Measurements from ENCODE around the gene FAM3D.

FAM3D gene

DNA sequence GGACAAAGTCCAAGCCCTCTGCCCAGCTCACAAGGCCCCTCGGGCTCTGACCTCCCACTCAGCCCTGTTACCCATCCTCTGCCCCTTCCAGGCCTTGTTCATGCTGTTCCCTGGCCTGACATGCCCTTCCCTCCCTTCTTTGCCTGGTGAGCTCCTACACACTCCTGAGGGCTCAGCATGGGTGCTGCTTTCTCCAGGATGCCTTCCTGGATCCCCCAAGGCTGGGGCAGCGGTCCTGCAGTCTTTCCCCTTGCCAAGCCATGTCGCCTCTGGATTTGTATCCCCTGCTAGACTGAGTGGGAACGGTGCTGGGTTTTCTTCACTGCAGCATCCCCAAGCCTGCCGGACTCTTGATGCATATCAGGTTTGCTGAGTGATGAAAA lies 35.9 kb downstream of the FAM3D start:
- Mint-ChIP-seq H3K27me3 (peaks cover 5% of the 10 kb centered on the region), H3K27ac (no peak overlapping the region), H3K36me3 (no peaks in the 10 kb centered on the region), H3K9me3 (ENCODE audit: low read depth) (no peaks in the 10 kb centered on the region), H3K4me3 (no peak overlapping the region), H3K4me1 (ENCODE audit: low read depth) (no peaks in the 10 kb centered on the region)

DNA sequence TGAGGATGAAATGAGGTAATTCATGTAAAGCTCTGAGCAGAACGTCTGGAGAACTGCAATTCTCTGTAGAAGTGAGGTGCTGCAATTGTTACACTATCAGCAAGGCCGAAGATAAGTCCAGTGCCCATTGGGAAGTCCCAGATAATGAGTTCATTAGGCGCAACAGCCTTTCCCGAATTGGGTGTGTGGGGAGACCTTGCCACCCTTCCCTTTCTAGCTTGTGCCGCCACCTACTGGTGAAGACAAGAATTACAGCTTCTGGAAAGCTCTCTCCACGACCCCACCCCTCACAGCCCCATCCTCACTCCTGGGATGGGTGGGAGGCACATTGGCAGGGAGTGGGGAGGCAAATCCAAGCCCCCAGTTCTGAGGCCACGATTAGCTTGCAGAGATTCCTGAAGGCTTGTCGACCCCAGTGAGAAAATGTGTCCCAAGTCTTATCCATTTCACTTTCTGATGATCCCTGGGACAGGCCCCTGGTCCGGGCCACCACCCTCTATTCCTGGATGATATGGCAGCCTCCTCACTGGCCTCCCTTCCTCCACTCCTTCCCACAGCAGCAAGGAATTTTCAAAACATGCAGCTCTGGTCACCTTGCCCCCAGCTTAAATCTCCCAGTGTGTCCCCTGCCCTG lies 36.4 kb downstream of the FAM3D start:
- Mint-ChIP-seq H3K4me3 (no peak overlapping the region), H3K9me3 (ENCODE audit: low read depth) (no peaks in the 10 kb centered on the region)

DNA sequence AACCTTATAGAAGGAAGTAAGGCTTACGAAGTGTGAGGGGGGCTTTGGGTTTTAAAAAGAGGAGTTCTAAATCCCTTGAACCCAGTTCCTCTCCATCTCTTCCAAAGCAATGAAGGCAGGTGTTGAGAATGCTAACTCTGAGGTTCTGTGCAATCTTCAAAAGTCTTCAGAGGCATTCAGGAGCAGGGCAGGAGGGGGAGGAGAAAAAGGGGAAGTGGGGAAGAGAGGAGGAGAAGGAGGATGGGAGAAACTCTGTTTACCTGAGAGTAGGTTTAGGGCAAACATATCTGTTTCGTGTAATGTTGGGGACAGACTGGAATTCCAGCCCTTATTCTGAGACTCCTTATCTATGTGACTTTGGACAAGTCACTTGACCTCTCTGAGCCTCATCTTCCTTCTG lies 36.9 kb downstream of the FAM3D start:
- Mint-ChIP-seq H3K4me1 (ENCODE audit: low read depth) (no peaks in the 10 kb centered on the region), H3K27me3 (peaks cover 5% of the 10 kb centered on the region), H3K9me3 (ENCODE audit: low read depth) (no peaks in the 10 kb centered on the region), H3K27ac (no peak overlapping the region), H3K36me3 (no peaks in the 10 kb centered on the region), H3K4me3 (no peak overlapping the region)

More for the DNA sequence above, 36.4 kb downstream of the FAM3D start:
- no peaks in the 10 kb centered on the region for H3K4me1 Mint-ChIP-seq (ENCODE audit: low read depth)
- no peak overlapping the region for H3K27ac Mint-ChIP-seq
- peaks cover 5% of the 10 kb centered on the region for H3K27me3 Mint-ChIP-seq
- H3K36me3 Mint-ChIP-seq: no peaks in the 10 kb centered on the region

DNA sequence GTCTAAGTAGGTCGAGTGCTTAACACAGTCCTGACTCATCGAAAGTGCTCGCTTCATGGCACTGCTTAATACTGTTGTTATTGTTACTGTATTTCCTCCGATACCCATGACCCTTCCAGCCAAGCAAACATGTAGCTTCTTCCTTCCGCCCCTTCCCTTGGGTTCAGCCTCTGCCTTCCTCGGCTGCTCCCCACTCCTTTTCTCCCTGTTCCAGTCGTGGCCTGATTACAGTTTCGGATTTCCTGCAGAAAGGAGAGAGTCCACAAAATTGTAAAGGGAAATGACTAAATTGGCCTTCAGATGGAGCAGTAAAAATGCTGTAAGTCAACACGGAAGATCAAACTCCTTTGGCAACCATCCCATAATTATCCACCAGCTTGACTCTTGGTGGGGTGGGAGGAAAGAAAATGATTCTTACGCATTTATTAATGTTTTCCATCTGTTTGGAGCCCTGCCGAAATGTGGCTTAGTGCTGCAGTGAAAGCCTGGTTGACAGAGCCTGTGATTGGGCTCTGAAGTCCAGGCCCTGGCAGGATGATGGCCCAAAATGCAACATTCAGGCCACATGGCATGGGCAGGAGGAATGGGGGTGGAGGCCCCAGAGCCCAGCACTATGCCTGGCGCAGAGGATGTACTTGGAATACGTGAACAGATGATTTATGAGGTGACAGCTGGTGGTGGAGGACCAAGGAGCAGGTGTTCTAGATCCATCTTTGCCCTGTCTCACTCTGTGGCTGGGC lies 37.6 kb downstream of the FAM3D start:
- peaks cover 5% of the 10 kb centered on the region for H3K27me3 Mint-ChIP-seq

DNA sequence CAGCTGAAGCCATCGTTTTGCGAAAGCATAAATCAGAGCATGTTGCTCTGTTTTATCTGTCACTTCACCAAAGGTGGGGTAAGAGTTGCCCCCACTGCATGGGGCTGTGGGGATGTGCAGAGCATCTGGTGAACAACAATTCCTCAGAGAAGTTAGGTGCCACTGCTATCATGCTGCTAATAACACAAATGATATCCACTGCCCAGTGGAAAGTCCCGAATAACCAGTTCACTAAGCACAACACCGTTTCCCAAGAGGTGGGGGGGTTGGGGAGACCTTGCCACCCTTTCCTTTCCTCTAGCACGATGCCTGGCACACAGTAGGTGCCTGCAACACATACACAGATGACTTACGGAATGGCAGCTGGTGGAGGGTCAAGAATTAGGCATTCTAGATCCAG lies 38.6 kb downstream of the FAM3D start:
- no peaks in the 10 kb centered on the region for H3K4me1 Mint-ChIP-seq (ENCODE audit: low read depth)
- H3K27ac Mint-ChIP-seq: no peak overlapping the region
- no peaks in the 10 kb centered on the region for H3K36me3 Mint-ChIP-seq
- no peaks in the 10 kb centered on the region for H3K9me3 Mint-ChIP-seq (ENCODE audit: low read depth)
- H3K4me3 Mint-ChIP-seq: no peak overlapping the region
- peaks cover 5% of the 10 kb centered on the region for H3K27me3 Mint-ChIP-seq

More for the DNA sequence above, 37.6 kb downstream of the FAM3D start:
- no peaks in the 10 kb centered on the region for H3K36me3 Mint-ChIP-seq
- no peak overlapping the region for H3K4me3 Mint-ChIP-seq
- H3K9me3 Mint-ChIP-seq (ENCODE audit: low read depth): no peaks in the 10 kb centered on the region
- H3K4me1 Mint-ChIP-seq (ENCODE audit: low read depth): no peaks in the 10 kb centered on the region
- no peak overlapping the region for H3K27ac Mint-ChIP-seq

DNA sequence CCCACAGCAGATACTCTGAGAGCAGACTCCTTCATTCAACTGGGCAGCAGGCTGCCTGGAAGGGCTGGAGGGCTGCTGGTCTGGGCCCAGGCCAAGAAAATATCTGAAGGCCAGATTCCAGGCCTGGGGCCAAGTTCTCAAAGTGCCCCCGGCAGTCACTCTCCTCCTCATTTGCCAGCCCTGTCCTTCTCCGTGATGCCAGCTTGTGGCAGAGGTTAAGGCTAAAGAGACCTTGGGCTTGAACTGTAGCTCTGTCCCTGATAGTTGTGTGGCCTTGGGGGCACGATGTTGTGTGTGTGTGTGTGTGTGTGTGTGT lies 39.0 kb downstream of the FAM3D start:
- H3K4me3 Mint-ChIP-seq: no peak overlapping the region
- no peak overlapping the region for H3K27ac Mint-ChIP-seq
- H3K36me3 Mint-ChIP-seq: no peaks in the 10 kb centered on the region
- no peaks in the 10 kb centered on the region for H3K4me1 Mint-ChIP-seq (ENCODE audit: low read depth)
- H3K9me3 Mint-ChIP-seq (ENCODE audit: low read depth): no peaks in the 10 kb centered on the region
- H3K27me3 Mint-ChIP-seq: peaks cover 5% of the 10 kb centered on the region

DNA sequence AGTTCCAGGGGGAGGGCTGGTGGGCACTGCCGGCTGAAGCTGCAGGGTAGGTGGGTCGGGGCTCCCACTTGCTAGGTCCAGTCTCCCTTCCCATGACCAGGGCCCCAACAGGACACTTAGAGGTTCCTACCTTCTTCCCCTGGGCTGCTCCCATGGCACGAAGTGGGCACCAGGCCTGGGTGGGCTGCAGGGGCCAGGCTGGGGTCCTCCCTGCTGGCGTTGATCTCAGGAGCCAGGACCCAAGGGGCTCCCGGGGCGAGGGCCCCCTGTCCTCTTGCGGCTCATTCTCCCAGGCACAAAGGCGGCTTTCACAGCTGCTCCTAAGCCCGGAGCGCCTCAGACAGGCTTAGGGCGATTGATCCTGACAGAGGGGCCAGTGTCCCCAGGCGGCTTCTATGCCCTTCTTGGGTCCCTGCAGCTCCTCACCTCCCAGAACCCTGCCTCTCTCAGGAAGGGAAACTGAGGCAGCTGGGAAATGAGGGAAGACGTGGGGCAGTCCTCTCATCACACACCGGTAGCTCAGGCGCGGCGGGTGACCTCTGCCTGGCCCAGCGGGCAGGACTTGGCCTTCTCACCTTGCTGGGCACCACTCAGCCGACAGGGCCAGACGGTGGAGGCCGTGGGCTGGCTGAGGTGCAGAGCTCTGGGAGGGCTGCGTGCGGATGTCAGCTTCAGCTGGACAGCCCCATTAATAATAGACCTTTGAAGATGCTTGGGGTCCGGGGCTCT lies 39.6 kb downstream of the FAM3D start:
- Mint-ChIP-seq H3K36me3 (no peaks in the 10 kb centered on the region), H3K27me3 (peaks cover 5% of the 10 kb centered on the region), H3K9me3 (ENCODE audit: low read depth) (no peaks in the 10 kb centered on the region), H3K4me3 (no peak overlapping the region), H3K27ac (no peak overlapping the region), H3K4me1 (ENCODE audit: low read depth) (no peaks in the 10 kb centered on the region)

DNA sequence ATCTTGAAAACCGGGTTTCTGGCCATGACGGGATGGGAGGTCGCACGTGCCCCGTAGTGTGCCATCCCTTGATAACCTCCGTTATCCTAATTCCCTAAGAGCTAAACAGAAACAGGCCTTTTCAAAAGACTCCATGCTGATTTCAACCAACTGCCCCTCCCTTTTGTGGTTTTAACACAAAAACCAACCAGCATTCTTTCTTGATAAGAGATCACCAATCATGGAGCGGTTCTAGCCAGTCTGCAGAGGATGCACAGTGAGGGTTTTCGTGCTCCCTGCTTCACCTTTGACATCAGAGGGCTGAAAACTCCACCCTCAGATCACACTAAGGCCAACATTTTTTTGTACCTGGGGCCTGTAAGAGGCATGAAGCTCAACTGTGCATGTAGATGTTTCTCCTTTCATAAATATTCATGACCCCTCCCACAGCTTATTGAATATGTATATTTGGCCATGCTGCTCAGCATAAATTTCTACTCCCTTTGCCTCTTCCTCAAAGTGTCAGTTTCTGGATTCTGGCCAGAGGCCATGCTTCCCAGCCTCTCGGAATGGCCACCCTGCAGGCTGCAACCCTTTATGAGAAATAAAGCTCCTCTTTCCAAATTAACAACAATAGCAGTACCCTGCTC lies 41.3 kb downstream of the FAM3D start:
- H3K9me3 Mint-ChIP-seq (ENCODE audit: low read depth): no peaks in the 10 kb centered on the region
- no peaks in the 10 kb centered on the region for H3K4me1 Mint-ChIP-seq (ENCODE audit: low read depth)
- H3K4me3 Mint-ChIP-seq: no peak overlapping the region
- H3K27me3 Mint-ChIP-seq: no peaks in the 10 kb centered on the region
- no peaks in the 10 kb centered on the region for H3K36me3 Mint-ChIP-seq
- no peak overlapping the region for H3K27ac Mint-ChIP-seq

DNA sequence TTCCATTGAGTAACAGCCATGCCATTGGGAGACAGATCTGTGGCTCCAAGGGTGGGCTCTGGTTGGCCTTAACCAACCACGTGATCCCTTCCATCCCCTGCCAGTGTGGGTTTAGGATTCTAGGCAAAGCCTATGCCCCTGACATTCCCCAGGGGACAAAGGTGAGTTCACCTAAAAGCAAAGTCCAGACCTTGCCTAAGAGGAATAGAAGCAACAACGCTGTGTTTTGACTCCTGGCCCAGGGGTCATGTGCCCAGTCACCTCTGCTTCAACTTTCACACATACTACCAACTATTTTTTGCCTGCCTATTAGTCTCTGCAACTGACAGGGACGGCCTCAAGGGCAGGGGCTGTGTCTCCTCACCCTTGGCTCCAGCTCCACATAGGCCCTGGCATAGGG lies 42.0 kb downstream of the FAM3D start:
- H3K27ac Mint-ChIP-seq: no peak overlapping the region
- no peaks in the 10 kb centered on the region for H3K27me3 Mint-ChIP-seq
- no peak overlapping the region for H3K4me3 Mint-ChIP-seq
- no peaks in the 10 kb centered on the region for H3K4me1 Mint-ChIP-seq (ENCODE audit: low read depth)
- H3K9me3 Mint-ChIP-seq (ENCODE audit: low read depth): no peaks in the 10 kb centered on the region
- H3K36me3 Mint-ChIP-seq: no peaks in the 10 kb centered on the region

DNA sequence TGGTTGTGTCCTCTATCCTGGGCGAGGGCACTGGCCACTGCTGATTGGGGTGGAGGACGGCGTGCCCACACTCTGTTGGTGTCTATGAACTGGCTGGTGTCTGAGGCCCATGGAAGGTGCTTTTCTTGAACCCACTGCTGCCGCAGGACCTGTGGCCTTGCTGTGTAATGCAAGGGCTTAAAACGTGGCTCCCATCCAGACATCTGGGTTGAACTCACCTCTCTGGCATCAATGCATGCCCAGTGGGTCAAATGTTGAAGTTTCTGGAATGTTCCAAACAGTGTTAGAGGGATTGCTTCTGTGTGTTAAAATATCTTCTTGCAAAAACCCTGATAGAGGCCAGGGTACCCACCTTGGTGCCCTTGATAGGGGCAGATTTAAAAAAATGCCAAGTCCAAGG lies 42.6 kb downstream of the FAM3D start:
- Mint-ChIP-seq H3K4me1 (ENCODE audit: low read depth) (no peaks in the 10 kb centered on the region), H3K4me3 (no peak overlapping the region), H3K36me3 (no peaks in the 10 kb centered on the region), H3K9me3 (ENCODE audit: low read depth) (no peaks in the 10 kb centered on the region), H3K27me3 (no peaks in the 10 kb centered on the region), H3K27ac (no peak overlapping the region)

DNA sequence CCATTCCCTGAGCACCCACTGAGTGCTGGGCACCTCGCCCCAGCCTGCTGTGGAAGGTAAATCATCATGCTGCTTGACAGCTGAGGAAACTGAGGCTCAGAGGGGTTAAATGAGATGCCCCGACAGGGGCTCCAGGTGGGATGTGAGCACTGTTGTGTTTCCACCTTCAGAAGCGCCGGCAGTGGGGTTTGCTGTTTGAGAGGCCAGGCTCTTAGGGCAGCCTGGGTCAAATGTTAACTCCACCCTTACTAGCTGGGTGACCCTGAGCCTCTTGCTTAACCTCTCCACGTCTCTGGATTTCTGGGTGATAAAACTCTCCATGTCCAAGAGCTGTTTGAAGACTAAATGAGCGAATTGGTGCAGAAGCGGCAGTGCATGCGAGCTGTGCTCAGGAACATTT lies 43.1 kb downstream of the FAM3D start:
- H3K4me3 Mint-ChIP-seq: no peak overlapping the region
- no peaks in the 10 kb centered on the region for H3K4me1 Mint-ChIP-seq (ENCODE audit: low read depth)
- no peaks in the 10 kb centered on the region for H3K27me3 Mint-ChIP-seq
- no peak overlapping the region for H3K27ac Mint-ChIP-seq
- H3K9me3 Mint-ChIP-seq (ENCODE audit: low read depth): no peaks in the 10 kb centered on the region
- H3K36me3 Mint-ChIP-seq: no peaks in the 10 kb centered on the region

DNA sequence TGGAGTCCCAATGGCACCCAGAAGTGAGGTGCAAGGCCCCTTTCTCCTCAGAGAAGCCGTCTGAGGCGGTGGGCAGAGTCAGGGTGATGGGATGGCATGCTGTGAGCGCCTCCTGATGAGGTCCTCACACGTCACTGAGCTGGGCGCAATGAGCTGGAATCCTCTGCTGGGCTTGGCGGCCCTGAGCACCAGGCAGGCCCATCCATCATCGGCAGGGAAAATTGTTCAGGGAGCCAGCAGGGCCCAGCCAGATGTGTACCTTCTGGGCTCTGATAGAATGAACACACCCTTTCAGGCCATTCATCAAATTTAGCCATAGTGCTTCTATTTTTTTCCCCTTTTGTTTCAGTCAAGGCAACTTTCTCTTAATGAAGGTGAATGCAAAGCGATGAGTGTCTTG lies 43.7 kb downstream of the FAM3D start:
- no peaks in the 10 kb centered on the region for H3K9me3 Mint-ChIP-seq (ENCODE audit: low read depth)
- H3K27ac Mint-ChIP-seq: no peak overlapping the region
- H3K4me3 Mint-ChIP-seq: no peak overlapping the region
- no peaks in the 10 kb centered on the region for H3K36me3 Mint-ChIP-seq
- H3K27me3 Mint-ChIP-seq: no peaks in the 10 kb centered on the region
- H3K4me1 Mint-ChIP-seq (ENCODE audit: low read depth): no peaks in the 10 kb centered on the region

DNA sequence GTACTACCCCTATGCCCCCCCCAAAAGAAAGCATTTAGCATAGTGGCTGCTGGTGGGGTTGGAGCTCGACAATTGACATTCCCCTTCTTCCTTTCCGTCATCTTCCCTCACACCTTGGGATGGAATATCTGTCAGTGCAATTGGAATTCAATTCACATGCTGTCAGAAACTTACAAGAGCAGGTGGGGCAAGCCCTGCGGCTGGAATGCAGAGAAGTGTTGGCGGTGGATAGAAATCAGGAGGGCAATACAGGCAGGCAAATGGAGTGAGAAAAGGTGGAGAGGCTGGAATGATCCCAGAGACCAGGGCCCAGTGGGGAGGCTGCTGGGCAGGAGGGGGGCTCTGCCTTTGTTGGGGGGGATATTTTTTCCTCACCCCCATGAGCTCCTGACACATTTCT lies 44.1 kb downstream of the FAM3D start:
- Mint-ChIP-seq H3K4me1 (ENCODE audit: low read depth) (no peaks in the 10 kb centered on the region), H3K4me3 (no peak overlapping the region), H3K36me3 (no peaks in the 10 kb centered on the region), H3K27me3 (no peaks in the 10 kb centered on the region), H3K9me3 (ENCODE audit: low read depth) (no peaks in the 10 kb centered on the region), H3K27ac (no peak overlapping the region)

DNA sequence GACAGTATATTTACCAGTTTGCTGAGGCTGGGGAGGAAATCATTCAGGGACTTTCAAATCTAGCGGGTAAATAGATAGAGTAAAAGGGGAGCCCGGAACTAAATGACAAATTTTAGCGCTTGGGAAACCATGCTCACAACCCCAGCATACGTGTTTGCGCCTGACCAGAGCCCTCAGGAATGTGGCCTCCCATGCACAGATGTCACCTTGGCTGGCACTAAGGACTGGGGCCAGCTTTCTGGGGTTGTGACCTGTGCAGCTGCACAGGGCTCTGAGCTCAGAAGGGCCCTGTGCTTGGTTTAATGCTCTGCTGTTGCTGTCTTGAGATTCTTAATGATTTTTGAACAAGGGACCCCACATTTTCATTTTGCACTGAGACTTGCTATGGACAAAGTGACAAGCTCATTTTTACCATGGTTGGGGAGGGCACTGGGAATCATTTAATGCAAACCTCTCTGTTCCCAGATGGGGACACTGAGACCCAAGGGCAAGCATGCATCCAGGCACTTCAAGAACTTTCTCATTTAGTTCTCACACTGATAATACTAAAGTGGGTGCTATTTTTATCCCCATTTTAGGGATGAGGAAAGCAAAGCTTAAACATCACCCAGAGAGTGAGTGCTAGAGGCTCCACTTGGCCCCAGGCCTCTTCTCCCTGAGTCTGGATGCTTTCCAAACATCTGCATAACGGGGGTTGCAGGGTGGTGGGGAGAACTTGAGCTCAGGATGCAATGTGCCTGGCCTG lies 45.3 kb downstream of the FAM3D start:
- Mint-ChIP-seq H3K9me3 (ENCODE audit: low read depth) (no peaks in the 10 kb centered on the region), H3K27ac (no peak overlapping the region), H3K36me3 (no peaks in the 10 kb centered on the region), H3K4me1 (ENCODE audit: low read depth) (no peaks in the 10 kb centered on the region), H3K4me3 (no peak overlapping the region), H3K27me3 (no peaks in the 10 kb centered on the region)

DNA sequence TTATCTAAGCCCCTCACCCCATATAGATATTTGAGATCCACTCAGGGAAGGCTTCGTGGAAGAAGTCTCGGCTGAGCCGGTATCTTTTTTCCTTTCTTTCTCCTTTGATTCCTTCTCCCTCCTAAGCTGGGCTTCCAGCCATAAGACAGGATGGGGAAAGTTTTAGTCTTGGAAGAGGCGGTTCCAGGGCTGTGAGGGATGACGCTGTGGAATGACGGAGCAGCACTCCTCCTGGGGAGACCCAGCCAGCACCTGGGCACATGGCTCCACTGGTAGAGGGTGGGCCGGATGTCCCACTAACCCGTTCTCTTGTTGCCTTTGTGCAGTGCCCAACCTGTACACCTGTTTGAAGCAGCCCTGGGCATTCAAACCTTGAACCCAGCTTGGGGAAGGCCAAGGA lies 46.2 kb downstream of the FAM3D start:
- Mint-ChIP-seq H3K27ac (no peak overlapping the region), H3K9me3 (ENCODE audit: low read depth) (no peaks in the 10 kb centered on the region), H3K27me3 (no peaks in the 10 kb centered on the region), H3K4me3 (no peak overlapping the region), H3K36me3 (no peaks in the 10 kb centered on the region), H3K4me1 (ENCODE audit: low read depth) (no peaks in the 10 kb centered on the region)
